ENCODE results near the gene STEAP2.
"Not testable (repeated sequence)": the region's sequence is repeated elsewhere in the genome, so short reads cannot be mapped to it uniquely, and the experiment has no call there.

Gene STEAP2

DNA sequence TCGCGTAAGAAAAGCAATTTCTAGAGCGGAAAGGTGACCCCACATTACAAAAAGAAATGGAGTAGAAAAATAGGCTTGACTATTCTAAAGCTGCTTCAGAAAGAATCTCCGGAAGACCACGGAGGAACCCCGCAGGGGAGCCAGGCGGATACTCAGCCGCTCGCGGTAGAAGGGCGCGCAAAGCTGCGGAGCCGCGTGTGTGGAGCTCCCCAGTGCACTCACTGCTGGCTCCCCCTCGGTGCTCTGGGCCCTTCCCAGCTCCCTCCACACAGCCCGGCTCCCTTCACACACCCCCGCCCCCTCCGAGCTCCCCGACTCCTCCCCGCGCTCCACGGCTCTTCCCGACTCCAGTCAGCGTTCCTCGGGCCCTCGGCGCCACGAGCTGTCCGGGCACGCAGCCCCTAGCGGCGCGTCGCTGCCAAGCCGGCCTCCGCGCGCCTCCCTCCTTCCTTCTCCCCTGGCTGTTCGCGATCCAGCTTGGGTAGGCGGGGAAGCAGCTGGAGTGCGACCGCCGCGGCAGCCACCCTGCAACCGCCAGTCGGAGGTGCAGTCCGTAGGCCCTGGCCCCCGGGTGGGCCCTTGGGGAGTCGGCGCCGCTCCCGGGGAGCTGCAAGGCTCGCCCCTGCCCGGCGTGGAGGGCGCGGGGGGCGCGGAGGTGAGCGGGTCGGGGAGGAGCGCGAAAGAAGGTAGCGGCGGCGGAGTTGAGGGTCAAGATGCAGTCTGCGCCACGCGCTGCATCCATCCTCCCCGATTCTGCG is at the start of gene STEAP2:
TSS of gene STEAP2 (plus strand) at position 350 of the 758 bp plus-strand sequence. CDS start 13,343 bp downstream, outside the sequence.
- in situ Hi-C loops (cut with MboI; ENCODE audit: low sequenced_read_pairs) = no loop called here

- in situ Hi-C loops (cut with MboI; ENCODE audit: low sequenced_read_pairs) = loop anchor here (25.0 kb wide), 1 partner anchor 249 kb away; the partner anchor contains the start of gene CLDN12
Measured at GRCh38 chr7:90163534-90163933, 48.0 kb upstream of the STEAP2 start.

- in situ Hi-C loops (cut with MboI; ENCODE audit: low sequenced_read_pairs) = loop anchor here (25.0 kb wide), 1 partner anchor 247 kb away; the partner anchor contains the start of gene CLDN12
Measured at GRCh38 chr7:90165724-90166123, 45.8 kb upstream of the STEAP2 start.

DNA sequence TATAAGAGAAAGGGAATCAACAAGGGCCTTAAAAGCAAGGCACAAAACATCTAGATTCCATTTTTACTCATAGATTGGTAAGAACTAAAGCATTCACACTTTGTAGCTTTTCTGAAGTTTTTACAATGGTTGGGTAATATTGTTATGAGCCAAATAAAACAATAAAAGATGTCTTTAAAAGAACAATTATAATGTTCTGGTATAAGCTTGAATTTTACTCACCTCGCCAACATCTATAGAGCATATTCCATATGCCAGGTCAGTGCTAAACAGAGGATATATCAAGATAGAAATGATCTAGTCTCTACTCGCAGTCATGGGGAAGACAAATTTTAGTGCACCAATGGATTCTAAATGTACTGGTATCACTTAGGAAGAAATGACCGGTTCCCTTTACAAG is 45.4 kb upstream of the STEAP2 start:
- in situ Hi-C loops (cut with MboI; ENCODE audit: low sequenced_read_pairs) = loop anchor here (25.0 kb wide), 1 partner anchor 246 kb away; the partner anchor contains the start of gene CLDN12

DNA sequence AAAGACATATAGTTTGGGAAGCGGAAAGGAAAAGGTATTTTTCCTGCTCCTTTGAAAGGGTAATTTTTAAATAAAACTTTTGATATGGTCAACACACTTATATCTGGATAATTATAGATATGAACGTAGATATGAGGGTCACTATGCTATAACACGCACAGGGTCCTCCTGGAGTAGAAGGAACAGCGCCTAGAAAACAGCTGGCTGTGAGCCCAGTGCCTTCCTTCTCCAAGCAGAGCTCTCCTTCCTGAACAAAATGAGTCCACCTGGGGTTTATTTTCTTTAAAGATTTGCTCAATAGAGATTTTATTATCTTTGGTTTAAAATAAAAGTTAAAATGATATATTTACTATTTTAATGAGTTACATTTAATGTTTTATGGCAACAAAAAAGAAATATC is 44.2 kb upstream of the STEAP2 start:
- in situ Hi-C loops (cut with MboI; ENCODE audit: low sequenced_read_pairs) = loop anchor here (25.0 kb wide), 1 partner anchor 245 kb away; the partner anchor contains the start of gene CLDN12

GRCh38 chr7:90169891-90170290 is 41.6 kb upstream of the STEAP2 start:
- in situ Hi-C loops (cut with MboI; ENCODE audit: low sequenced_read_pairs) = loop anchor here (25.0 kb wide), 1 partner anchor 242 kb away; the partner anchor contains the start of gene CLDN12

DNA sequence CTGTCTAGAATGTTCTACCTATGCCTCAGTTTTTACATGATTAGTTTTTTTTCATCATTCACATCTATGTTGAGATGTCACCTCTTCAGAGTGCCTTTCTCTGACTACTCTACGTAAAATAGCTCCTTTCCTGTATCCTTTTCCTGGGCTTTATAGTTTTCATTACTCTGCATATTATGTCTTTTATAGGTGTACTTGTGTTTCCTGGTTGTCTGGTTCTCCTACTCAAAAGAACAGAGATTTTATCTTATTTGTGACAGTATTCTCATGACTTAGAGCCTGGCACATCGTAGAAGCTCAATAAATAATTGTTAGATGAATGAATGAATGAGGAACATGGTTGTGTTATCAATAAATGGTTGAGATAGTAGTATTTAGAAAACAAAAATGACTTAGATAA is 39.4 kb upstream of the STEAP2 start:
- in situ Hi-C loops (cut with MboI; ENCODE audit: low sequenced_read_pairs) = loop anchor here (25.0 kb wide), 1 partner anchor 240 kb away; the partner anchor contains the start of gene CLDN12

DNA sequence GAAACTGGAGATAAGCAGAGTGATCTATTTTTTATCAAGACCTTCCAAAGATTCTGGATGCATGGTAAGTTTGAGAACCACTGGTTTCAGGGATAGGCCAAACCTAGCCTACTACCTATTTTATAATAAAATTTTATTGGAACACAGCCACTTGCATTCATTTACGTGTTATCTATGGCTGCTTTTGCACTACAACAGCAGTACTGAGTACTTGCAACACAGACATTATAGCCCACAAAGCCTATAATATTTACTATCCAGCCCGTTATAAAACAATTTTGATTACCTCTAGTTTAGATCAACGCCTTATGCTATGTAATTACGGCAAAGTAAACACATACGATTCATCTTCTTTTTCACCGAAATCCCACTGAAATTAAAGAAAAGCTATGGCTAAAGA is 38.9 kb upstream of the STEAP2 start:
- in situ Hi-C loops (cut with MboI; ENCODE audit: low sequenced_read_pairs) = loop anchor here (25.0 kb wide), 1 partner anchor 240 kb away; the partner anchor contains the start of gene CLDN12

DNA sequence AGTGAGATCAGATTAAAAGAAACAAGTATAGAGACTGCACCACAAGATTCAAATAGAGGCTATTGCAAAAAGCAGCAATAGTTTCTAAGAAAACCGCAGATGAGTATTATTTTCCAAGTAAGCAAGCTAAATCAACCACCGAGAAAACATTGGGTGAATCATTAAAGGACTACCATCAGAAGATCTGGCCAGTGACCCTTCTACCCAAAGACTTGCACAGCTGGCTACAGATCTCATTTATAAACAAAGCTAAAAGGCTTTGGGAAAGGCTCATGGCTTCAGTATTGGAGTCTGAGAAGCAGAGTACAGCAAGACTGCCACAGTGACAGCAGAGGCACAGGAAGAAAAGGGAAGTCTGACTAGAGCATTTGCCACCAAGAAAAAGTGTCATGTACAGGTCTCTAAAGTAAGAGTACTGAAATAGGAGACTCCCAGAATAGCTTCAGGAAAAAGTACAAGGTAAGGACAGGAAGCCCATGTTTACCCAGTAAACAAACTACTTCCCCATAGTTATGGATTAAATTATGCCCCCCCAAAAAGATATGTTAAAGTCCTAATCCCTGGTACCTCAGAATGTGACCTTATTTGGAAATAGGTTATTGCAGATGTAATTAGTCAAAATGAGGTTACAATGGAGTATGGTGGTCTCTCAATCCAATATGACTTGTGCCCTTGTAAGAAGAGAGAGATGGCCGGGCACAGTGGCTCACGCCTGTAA is 38.3 kb upstream of the STEAP2 start:
- in situ Hi-C loops (cut with MboI; ENCODE audit: low sequenced_read_pairs) = loop anchor here (25.0 kb wide), 1 partner anchor 239 kb away; the partner anchor contains the start of gene CLDN12

DNA sequence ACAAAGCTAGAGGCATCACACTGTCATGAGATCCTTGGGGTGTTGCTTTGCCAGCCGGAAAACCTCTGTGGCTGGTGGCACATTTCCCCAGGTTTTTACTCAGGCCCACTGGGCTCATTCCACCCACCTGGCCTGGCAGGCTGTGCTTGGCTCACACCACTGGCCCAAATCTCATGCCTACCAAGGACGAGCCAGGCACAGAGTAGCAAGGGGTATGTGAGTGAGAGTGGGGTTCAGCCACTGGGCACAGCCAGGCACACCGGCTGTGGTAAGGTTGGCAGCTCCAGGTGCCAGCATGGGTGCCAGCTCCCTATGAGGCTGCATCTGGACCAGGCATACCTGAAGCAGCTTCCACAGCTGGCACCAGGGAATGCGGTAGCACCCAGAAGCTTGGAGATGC is 35.9 kb upstream of the STEAP2 start:
- in situ Hi-C loops (cut with MboI; ENCODE audit: low sequenced_read_pairs) = no loop called here

DNA sequence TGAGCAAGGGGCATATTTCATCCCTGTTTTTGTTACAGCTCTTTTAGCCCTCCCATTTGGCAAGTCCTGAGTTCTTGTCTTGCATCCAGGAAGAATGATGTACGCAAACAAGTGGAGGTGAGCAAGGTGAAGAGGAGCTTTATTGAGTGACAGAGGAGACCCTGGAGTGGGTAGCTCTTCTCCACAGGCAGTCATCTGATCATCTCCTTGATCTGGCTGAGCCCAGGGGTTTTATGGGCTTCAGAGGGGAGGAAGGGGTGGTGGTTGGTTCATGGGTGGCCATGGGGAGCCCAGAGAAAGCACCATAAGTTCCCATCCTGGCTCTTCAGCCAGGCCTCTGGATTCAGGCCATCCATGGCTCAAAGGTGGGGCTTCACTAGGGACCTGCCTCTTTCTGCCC is 35.3 kb upstream of the STEAP2 start:
- in situ Hi-C loops (cut with MboI; ENCODE audit: low sequenced_read_pairs) = no loop called here

DNA sequence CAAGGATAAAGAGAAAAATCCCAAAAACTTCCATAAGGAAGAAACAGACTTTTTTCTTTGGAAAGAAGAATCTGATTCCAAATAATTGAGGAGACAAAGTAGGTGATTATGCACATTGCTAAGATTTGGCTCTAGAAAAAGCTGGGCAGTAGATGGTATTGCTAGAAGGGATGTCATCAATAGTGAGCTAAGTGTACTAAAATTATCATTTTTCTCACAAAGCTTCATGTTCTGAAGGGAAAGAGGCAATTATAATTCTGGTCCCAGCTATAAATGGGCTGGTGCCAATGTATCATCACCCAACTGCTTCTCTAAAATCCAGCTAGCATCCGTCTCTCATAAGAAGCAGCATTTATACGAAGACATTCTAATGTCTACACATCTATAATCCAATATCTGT is 33.4 kb upstream of the STEAP2 start:
- in situ Hi-C loops (cut with MboI; ENCODE audit: low sequenced_read_pairs) = no loop called here

DNA sequence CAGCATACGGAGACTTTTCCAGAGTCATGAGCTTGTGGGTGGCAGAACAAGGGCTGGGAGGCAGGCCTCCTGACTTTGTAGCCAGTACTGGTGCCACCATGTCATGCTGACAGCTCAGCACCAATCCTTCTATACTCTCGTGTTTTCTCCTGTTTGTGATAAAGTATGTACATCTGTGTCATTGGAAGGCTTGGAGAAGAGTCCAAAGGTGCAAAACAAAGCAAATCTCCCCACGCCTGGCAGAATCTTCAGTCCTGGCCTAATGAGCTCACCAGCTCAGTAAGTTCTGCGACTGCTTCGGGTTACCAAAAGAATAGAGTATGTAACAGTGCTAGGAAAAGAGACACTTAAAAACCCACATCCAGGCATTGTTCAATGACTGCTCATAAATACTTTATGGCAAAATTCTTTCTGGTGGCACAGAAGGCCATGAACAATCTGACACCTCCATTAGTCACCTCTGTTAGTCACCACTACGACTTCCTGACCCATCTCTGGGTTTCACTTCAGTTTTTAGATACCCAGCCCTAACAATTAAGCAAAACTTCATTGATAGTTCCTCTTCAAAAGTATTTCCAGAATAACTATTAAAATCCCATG is 32.8 kb upstream of the STEAP2 start:
- in situ Hi-C loops (cut with MboI; ENCODE audit: low sequenced_read_pairs) = no loop called here

- in situ Hi-C loops (cut with MboI; ENCODE audit: low sequenced_read_pairs) = no loop called here
Measured at GRCh38 chr7:90180011-90180585, 31.4 kb upstream of the STEAP2 start.

DNA sequence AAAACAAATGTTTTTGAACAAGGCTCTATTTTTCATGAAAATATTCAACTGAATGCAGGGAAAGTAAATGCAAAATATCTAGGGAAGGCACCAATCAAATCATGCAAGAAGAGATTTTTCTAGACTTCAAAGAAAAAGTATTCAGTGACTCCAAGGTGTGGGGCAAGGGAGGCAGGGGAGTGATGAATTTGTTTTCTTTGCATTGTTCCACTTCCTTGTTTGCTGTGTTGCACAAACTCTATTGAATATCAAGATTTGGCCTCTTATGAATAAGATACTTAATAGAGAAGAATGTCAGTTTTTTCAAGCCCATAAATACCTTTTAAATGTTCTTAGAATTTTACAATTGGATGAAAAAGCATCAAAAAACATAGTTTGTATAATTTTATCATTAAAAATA is 30.9 kb upstream of the STEAP2 start:
- in situ Hi-C loops (cut with MboI; ENCODE audit: low sequenced_read_pairs) = no loop called here

DNA sequence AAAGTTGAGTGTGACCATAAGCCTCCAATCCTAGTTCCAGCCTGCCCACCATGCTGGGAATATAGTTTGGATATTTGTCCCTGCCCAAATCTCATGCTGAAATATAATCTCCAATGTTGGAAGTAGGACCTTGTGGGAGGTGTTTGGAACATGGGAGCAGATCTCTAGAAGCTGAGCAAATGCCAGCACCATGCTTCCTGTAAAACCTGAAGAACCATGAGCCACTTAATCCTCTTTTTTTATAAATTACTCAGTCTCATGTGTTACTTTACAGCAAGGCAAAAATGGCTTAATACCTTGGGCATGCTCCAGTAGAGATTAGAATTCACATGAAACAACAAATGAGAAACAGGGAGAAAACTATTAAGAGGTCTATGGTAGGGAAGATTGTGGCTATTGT is 30.1 kb upstream of the STEAP2 start:
- in situ Hi-C loops (cut with MboI; ENCODE audit: low sequenced_read_pairs) = no loop called here

- in situ Hi-C loops (cut with MboI; ENCODE audit: low sequenced_read_pairs) = not testable (repeated sequence)
Measured at GRCh38 chr7:90186290-90186689, 25.2 kb upstream of the STEAP2 start.

DNA sequence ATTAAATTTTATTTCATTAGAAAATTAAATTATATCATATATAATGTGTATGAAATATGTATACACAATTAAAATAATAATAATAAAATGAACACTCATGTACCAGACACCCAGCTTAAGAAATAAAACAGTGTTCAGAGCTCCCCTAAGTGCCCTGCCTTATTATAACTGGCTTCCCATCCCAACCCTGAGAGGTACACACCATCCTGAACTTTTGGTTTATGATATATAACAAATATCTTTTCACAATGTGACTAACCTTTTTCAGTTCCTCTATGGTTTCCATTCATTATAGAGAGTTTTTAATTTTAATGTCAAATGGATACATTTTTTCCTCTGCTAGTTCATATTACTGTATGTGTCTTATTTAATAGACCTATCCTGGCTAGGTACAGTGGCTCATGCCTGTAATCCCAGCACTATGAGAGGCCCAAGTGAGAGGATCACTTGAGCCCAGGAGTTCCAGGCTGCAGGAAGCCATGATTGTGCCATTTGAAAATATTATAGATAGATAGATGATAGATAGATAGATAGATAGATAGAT is 24.0 kb upstream of the STEAP2 start:
- in situ Hi-C loops (cut with MboI; ENCODE audit: low sequenced_read_pairs) = no loop called here

DNA sequence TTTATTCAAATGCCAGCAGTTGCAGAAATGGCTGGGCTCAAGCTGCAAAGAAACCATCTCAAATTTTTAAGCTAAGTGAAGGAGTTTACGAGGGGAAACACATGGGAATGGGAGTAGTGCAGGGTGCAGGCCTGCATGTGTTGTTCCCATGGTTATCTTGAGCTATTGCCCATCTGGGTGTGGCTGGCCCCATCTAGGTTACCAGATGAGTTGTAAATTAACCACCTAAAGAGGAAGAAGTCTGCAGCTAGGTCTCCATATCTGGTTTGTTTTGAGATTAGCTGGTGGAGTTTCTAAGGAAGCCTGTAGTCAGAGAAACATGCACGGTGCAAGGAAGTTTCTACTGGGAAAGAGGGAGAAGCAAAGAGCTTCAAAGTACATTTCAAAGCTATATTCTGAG is 23.3 kb upstream of the STEAP2 start:
- in situ Hi-C loops (cut with MboI; ENCODE audit: low sequenced_read_pairs) = no loop called here

- in situ Hi-C loops (cut with MboI; ENCODE audit: low sequenced_read_pairs) = no loop called here
Measured at GRCh38 chr7:90190995-90191394, 20.5 kb upstream of the STEAP2 start.

GRCh38 chr7:90191648-90192047 is 19.9 kb upstream of the STEAP2 start:
- in situ Hi-C loops (cut with MboI; ENCODE audit: low sequenced_read_pairs) = no loop called here

Data from HL-60/S4 treated with phorbol 12-myristate 13-acetate at 8.2 ng/mL for 4 days and 3 days (cell line).